K562 (cell line): ENCODE data around the gene LCN12. TPM values are rescaled to one million over a fixed set of nuclear protein-coding genes. Genes with fewer than 3 reads are reported as not detected.

ENCODE experiments used
- CREBBP ChIP-seq: IDR thresholded peaks from one replicate; pipeline ENCODE4 v1.6.1; 2012; ENCODE audit warnings: low read depth, mild to moderate bottlenecking, control low read depth, inconsistent platforms, low read length
- ETS2 ChIP-seq: IDR thresholded peaks from 2 replicates; pipeline ENCODE4 v1.6.1; 2016; ENCODE audit warnings: borderline replicate concordance, missing genetic modification characterization, mild to moderate bottlenecking, moderate library complexity, missing compliant biosample characterization; ENCODE audit not compliant: poor library complexity, severe bottlenecking
- HSF4 ChIP-seq: fragments of 250-450 bp; sonication (Bioruptor Pico); IDR thresholded peaks from 2 replicates; pipeline ENCODE4 v2.1.2; 2022; ENCODE audit warnings: mild to moderate bottlenecking, moderate library complexity, borderline replicate concordance
- NR3C1 ChIP-seq: sonication (generic); formaldehyde crosslinking; IDR thresholded peaks from 2 replicates; pipeline ENCODE4 v1.8.1; 2022; ENCODE audit warnings: missing genetic modification reagents
- NR4A1 ChIP-seq, 2 experiments: fragments of 250-450 bp in 1 of 2; fragments of 450-650 bp in 1 of 2; sonication (Bioruptor Pico) in 1 of 2; IDR thresholded peaks; 2 replicates each; pipeline versions ENCODE4 v1.4.0 to v1.6.1; 2016 to 2020; ENCODE audit warnings: mild to moderate bottlenecking in 2 of 2, missing compliant biosample characterization in 1 of 2, missing genetic modification characterization in 1 of 2, moderate library complexity in 1 of 2
- POLR2AphosphoS2 ChIP-seq: IDR thresholded peaks from 2 replicates; pipeline ENCODE4 v1.6.1; 2012; ENCODE audit warnings: low read length, improper control_type of control experiment
- RBBP5 ChIP-seq: fragments of 200-600 bp; sonication (generic); IDR thresholded peaks from 2 replicates; pipeline ENCODE4 v1.6.1; 2012; ENCODE audit warnings: borderline replicate concordance, mild to moderate bottlenecking, low read length, control low read depth, inconsistent platforms; ENCODE audit not compliant: insufficient read depth, poor library complexity, severe bottlenecking
- SAP30 ChIP-seq: fragments of 200-600 bp; sonication (generic); IDR thresholded peaks from 2 replicates; pipeline ENCODE4 v1.6.1; 2012; ENCODE audit warnings: borderline replicate concordance, low read depth, mild to moderate bottlenecking, moderate library complexity, low read length, control low read depth, inconsistent platforms; ENCODE audit not compliant: insufficient read depth, poor library complexity, severe bottlenecking
- STAT5B ChIP-seq: fragments of 250-450 bp; sonication (Bioruptor Pico); IDR thresholded peaks from 2 replicates; pipeline ENCODE4 v1.8.0; 2021; ENCODE audit warnings: mild to moderate bottlenecking, inconsistent platforms
- polyA plus RNA-seq, 8 experiments: library from polyadenylated mRNA; depleted of rRNA in 4 of 8; stranded (reverse) in 5 of 8; unstranded in 3 of 8; fragments of >200 nt; fragmentation: Nextera tagmentation in 2 of 8; fragmentation: Illumina TruSeq in 1 of 8; extraction: Ambion mirVana in 2 of 8; extraction: Trizol in 1 of 8; gene quantifications; 2 replicates each; pipeline versions ENCODE4 v1.2.1 to v1.2.3, GENCODE V29; 2011 to 2014; ENCODE audit warnings: inconsistent platforms in 1 of 8, missing spikeins in 1 of 8
- total RNA-seq, 7 experiments: library from RNA; depleted of rRNA in 6 of 7; stranded (reverse); fragments of >200 nt in 6 of 7; fragmentation: Illumina TruSeq in 2 of 7; extraction: Trizol in 2 of 7; gene quantifications; 2 replicates each; pipeline versions ENCODE4 v1.2.1 to v1.2.3, GENCODE V29; 2011 to 2021; ENCODE audit warnings: low replicate concordance in 1 of 7
- TF ChIP-seq, protein P1 (sequence below): fragments of 450-650 bp; IDR thresholded peaks from 2 replicates; pipeline ENCODE4 v1.6.1; 2016; ENCODE audit warnings: borderline replicate concordance
- TF ChIP-seq, protein P2 (sequence below): IDR thresholded peaks from 2 replicates; pipeline ENCODE4 v1.6.1; 2011; ENCODE audit warnings: borderline replicate concordance, low read depth, mild to moderate bottlenecking, moderate library complexity, low read length; ENCODE audit not compliant: insufficient read depth, poor library complexity, severe bottlenecking
- TF ChIP-seq, protein P3 (sequence below): fragments of 450-650 bp; IDR thresholded peaks from 2 replicates; pipeline ENCODE4 v1.6.1; 2017; ENCODE audit warnings: antibody characterized with exemption, mild to moderate bottlenecking
- TF ChIP-seq, protein P4 (sequence below): fragments of 450-650 bp; IDR thresholded peaks from 2 replicates; pipeline ENCODE4 v1.7.1; 2018; ENCODE audit warnings: mild to moderate bottlenecking, low read depth; ENCODE audit not compliant: partially characterized antibody

LCN12 gene
- total and polyA plus RNA-seq, 9 of the 15 experiments (the other 6 are each of a cell fraction or from before 2014, with no cell fraction given) = 0.05 TPM; not detected in 8

DNA sequence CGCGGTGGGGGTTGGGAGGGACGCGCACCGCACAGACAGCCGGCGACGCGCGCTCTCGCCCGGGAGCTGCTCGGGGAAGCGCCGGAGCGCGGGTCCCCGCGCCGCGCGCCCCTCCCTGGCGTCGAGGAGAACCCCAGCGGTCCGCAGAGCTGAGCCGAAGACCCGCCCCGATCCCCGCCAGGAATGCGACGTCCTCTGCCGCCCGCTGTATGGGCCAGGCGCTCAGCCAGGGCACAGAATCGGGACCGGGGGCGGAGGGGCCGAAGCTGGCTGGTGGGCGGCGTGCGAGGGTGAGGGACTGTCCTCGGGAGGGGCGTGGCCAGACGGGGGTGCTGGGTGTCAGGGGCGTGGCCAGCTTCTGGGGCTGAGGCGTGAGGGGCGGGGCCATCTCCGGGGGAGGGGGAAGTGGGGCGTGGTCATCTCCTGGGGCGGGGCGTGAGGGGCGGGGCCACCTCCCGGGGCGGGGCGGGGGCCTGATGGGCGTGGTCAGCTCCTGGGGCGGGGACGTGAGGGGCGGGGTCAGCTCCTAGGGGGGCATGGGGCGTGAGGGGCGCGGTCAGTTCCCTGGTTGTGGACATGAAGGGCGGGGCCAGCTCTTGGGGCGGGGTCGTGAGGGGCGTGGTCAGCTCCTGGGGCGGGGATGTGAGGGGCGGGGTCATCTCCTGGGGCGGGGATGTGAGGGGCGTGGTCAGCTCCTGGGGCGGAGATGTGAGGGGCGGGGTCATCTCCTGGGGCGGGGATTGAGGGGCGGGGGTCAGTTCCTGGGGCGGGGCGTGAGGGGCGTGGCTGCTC is 26.2 kb downstream of the LCN12 start (continued):
- TF ChIP-seq, protein P1, sequence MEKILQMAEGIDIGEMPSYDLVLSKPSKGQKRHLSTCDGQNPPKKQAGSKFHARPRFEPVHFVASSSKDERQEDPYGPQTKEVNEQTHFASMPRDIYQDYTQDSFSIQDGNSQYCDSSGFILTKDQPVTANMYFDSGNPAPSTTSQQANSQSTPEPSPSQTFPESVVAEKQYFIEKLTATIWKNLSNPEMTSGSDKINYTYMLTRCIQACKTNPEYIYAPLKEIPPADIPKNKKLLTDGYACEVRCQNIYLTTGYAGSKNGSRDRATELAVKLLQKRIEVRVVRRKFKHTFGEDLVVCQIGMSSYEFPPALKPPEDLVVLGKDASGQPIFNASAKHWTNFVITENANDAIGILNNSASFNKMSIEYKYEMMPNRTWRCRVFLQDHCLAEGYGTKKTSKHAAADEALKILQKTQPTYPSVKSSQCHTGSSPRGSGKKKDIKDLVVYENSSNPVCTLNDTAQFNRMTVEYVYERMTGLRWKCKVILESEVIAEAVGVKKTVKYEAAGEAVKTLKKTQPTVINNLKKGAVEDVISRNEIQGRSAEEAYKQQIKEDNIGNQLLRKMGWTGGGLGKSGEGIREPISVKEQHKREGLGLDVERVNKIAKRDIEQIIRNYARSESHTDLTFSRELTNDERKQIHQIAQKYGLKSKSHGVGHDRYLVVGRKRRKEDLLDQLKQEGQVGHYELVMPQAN = no peak
- TF ChIP-seq, protein P2, sequence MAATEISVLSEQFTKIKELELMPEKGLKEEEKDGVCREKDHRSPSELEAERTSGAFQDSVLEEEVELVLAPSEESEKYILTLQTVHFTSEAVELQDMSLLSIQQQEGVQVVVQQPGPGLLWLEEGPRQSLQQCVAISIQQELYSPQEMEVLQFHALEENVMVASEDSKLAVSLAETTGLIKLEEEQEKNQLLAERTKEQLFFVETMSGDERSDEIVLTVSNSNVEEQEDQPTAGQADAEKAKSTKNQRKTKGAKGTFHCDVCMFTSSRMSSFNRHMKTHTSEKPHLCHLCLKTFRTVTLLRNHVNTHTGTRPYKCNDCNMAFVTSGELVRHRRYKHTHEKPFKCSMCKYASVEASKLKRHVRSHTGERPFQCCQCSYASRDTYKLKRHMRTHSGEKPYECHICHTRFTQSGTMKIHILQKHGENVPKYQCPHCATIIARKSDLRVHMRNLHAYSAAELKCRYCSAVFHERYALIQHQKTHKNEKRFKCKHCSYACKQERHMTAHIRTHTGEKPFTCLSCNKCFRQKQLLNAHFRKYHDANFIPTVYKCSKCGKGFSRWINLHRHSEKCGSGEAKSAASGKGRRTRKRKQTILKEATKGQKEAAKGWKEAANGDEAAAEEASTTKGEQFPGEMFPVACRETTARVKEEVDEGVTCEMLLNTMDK = no peak
- TF ChIP-seq STAT5B (CRISPR knock-in tag) (no peak), NR4A1 (CRISPR knock-in tag; IDR thresholded peaks at IDR 0.05) (no peak), NR4A1 (tag; IDR thresholded peaks at IDR 0.05) (no peak), ETS2 (tag) (no peak), CREBBP (no peak), NR3C1 (no peak), SAP30 (no peak), RBBP5 (no peak), HSF4 (CRISPR knock-in tag) (no peak), POLR2AphosphoS2 (no peak)
- TF ChIP-seq, protein P3, sequence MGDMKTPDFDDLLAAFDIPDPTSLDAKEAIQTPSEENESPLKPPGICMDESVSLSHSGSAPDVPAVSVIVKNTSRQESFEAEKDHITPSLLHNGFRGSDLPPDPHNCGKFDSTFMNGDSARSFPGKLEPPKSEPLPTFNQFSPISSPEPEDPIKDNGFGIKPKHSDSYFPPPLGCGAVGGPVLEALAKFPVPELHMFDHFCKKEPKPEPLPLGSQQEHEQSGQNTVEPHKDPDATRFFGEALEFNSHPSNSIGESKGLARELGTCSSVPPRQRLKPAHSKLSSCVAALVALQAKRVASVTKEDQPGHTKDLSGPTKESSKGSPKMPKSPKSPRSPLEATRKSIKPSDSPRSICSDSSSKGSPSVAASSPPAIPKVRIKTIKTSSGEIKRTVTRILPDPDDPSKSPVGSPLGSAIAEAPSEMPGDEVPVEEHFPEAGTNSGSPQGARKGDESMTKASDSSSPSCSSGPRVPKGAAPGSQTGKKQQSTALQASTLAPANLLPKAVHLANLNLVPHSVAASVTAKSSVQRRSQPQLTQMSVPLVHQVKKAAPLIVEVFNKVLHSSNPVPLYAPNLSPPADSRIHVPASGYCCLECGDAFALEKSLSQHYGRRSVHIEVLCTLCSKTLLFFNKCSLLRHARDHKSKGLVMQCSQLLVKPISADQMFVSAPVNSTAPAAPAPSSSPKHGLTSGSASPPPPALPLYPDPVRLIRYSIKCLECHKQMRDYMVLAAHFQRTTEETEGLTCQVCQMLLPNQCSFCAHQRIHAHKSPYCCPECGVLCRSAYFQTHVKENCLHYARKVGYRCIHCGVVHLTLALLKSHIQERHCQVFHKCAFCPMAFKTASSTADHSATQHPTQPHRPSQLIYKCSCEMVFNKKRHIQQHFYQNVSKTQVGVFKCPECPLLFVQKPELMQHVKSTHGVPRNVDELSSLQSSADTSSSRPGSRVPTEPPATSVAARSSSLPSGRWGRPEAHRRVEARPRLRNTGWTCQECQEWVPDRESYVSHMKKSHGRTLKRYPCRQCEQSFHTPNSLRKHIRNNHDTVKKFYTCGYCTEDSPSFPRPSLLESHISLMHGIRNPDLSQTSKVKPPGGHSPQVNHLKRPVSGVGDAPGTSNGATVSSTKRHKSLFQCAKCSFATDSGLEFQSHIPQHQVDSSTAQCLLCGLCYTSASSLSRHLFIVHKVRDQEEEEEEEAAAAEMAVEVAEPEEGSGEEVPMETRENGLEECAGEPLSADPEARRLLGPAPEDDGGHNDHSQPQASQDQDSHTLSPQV = no peak
- TF ChIP-seq, protein P4, sequence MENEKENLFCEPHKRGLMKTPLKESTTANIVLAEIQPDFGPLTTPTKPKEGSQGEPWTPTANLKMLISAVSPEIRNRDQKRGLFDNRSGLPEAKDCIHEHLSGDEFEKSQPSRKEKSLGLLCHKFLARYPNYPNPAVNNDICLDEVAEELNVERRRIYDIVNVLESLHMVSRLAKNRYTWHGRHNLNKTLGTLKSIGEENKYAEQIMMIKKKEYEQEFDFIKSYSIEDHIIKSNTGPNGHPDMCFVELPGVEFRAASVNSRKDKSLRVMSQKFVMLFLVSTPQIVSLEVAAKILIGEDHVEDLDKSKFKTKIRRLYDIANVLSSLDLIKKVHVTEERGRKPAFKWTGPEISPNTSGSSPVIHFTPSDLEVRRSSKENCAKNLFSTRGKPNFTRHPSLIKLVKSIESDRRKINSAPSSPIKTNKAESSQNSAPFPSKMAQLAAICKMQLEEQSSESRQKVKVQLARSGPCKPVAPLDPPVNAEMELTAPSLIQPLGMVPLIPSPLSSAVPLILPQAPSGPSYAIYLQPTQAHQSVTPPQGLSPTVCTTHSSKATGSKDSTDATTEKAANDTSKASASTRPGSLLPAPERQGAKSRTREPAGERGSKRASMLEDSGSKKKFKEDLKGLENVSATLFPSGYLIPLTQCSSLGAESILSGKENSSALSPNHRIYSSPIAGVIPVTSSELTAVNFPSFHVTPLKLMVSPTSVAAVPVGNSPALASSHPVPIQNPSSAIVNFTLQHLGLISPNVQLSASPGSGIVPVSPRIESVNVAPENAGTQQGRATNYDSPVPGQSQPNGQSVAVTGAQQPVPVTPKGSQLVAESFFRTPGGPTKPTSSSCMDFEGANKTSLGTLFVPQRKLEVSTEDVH = peak; percentile 28
